GM12892 (cell line): ENCODE measurements around the gene SIRT7.

Experiments
- POLR2A ChIP-seq: IDR thresholded peaks from 2 replicates; pipeline ENCODE4 v1.6.1; 2011; ENCODE audit warnings: low read depth, low read length, control low read depth
- POLR2AphosphoS5 ChIP-seq: IDR thresholded peaks from 2 replicates; pipeline ENCODE4 v1.6.1; 2011; ENCODE audit warnings: low read depth, low read length, control low read depth
- TAF1 ChIP-seq: IDR thresholded peaks from 2 replicates; pipeline ENCODE4 v1.6.1; 2011; ENCODE audit warnings: low read depth, mild to moderate bottlenecking, control low read depth, low read length, borderline replicate concordance

GRCh38 chr17:81948635-81949378 is 30.8 kb upstream of the SIRT7 start:
- TF ChIP-seq TAF1: no peak
- TF ChIP-seq POLR2A: no peak
- TF ChIP-seq POLR2AphosphoS5: no peak
